Activated T-cell treated with anti-CD3 and anti-CD28 coated beads for 4 hours (primary cell): ENCODE results near the gene CCDC192.

Experiments
- DNase-seq: peaks from one replicate; pipeline ENCODE4 v3.0.0-alpha.2; 2020

Gene CCDC192

DNA sequence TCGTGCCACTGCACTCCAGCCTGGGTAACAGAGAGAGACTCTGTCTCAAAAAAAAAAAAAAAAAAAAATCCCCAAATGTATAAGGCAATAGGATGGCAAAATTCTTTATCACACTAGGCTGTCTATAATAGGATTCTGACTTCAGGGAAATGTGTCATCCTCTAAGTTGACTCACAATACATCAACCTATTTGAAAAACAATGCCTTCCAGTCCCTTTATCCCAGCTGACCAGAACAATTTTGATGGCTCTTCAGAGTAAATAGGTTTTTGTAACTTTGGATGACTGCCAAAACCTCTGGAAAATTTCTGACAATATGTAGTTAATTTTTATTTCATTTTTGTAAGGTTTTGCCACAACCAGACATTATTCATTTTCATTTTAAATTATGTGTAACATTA lies 184.1 kb downstream of the CCDC192 start:
- no peak for DNase-seq

DNA sequence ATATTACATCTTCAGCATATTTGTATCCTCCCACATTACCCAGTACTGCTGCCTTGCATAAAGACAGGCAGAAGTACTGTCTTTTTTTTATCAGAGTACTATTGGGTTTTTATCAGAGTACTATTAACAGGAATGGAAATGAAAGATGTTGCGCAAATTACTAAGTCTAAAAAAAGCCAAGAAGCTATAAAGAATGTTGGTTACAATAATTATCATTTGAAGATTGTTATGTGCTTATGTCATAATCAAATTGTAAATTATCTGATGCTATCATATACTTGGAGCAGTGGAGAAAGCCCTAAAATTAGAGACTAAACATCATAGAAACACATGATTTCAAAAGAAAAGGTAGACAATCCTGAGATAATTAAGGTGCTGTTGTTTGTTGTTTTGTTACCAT lies 188.8 kb downstream of the CCDC192 start:
- DNase-seq: no peak

- DNase-seq: no peak
Observed at GRCh38 chr5:127892467-127893207, 189.4 kb downstream of the CCDC192 start.

- no peak for DNase-seq
Observed at GRCh38 chr5:127893232-127893631, 190.0 kb downstream of the CCDC192 start.

DNA sequence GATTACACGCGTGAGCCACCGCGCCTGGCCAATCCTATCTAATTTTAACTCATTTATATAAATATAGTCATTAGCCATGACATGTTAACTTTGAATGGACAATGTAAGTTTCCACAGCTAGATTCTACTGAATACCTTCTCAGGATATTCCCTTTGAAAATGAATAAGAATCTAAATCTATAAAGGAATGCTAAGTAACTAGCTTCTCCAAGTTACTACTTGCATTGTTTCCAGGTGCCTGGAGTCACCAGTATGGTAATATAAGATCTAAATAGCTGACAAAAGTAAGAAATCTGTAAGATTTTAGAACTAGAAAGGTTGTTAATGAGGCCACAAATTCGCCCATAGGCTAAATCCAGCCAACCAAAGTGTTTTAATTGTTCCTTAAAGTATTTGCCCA lies 191.3 kb downstream of the CCDC192 start:
- DNase-seq: no peak

GRCh38 chr5:127898551-127899213 lies 195.5 kb downstream of the CCDC192 start:
- DNase-seq: no peak

GRCh38 chr5:127899214-127899610 lies 196.0 kb downstream of the CCDC192 start:
- DNase-seq: no peak

- DNase-seq: no peak
Observed at GRCh38 chr5:127906562-127907204, 203.5 kb downstream of the CCDC192 start.

DNA sequence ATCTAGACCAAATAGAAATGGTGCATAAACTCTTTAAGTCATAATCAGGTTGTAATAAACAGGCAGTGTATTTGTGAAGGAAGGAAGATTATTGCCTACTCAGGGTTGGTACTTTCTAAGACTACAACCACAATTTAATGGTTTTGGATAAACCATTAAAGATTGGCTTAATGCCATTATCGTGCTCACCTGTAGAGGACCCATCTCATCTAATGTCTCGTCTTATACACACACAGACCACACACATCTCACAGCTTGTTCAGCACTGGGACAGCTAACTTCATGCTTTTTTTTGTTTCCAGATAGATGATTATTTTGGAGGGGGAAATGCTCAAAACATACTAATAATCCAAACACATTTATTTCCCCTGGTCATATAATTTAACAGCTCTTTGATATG lies 204.7 kb downstream of the CCDC192 start:
- DNase-seq: no peak

GRCh38 chr5:127909066-127909465 lies 205.9 kb downstream of the CCDC192 start:
- DNase-seq: no peak

GRCh38 chr5:127909821-127910220 lies 206.6 kb downstream of the CCDC192 start:
- no peak for DNase-seq

GRCh38 chr5:127910307-127910956 lies 207.2 kb downstream of the CCDC192 start:
- DNase-seq: no peak

DNA sequence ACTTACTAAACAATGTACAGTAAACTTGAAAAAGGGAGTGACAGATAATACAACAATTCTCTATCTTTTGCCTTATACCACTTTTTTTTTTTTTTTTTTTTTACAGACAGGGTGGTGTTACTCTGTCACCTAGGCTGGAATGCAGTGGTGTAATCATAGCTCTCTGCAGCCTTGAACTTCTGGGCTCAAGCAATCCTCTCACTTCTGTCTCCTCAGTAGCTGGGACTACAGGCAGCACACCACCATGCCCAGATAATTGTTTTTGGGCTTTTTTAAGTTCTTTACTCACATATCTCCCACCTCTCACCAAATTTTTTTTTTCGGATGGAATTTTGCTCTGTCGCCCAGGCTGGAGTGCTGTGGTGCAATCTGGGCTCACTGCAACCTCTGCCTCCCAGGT lies 208.4 kb downstream of the CCDC192 start:
- DNase-seq: no peak

GRCh38 chr5:127912411-127912810 lies 209.2 kb downstream of the CCDC192 start:
- no peak for DNase-seq

GRCh38 chr5:127916885-127917573 lies 213.8 kb downstream of the CCDC192 start:
- no peak for DNase-seq

DNA sequence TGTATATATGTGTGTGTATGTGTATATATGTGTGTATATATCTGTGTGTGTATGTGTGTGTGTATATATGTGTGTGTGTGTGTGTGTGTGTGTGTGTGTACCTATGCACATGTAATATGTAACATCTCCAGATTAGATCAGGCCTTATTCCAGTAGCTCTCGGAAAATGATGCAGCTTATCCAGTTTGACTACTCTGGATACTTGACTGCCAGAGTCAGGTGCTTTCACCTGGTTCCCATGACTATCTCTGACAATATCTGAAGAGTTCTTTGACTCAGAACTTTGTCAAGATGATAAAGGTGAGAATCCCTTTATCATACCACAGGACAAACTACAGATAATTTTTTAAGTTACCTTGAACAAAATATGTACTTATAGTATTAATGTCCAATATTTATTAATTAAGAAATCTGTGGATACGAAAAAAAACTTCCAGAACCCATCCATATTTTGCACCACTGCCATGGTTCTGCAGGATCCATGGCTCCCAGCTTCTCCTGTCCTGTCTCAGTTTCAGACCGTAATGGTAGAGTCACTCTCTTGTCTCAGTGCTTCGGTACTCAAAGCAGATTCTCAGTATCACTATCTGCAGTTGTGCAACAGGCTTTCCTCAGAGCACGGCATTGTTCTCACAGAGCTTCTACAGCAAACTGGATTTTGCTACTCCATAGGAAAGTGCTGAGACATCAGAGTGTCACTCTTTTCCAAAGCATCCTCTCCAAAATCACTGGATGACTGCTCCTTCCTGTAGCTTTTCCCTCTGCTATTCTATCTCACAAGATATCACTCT lies 216.0 kb downstream of the CCDC192 start:
- DNase-seq: no peak

DNA sequence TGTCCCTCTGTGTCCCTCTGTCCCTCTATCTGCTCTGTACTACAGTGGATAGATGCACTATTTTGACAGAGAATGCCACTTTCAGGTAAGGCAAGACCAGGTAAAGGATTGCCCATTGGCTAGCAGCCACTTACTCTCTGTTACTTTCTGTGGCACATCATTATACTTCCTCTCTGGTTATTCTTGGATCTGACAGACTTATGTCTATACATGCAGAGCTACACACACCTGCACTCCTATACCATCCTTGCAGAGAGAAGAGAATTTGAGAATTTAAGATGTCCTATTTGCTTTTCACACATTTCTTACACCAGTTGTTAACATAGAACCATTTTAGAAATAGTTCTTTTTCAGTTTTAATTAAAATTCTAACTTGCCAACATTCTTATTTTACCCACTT lies 216.6 kb downstream of the CCDC192 start:
- DNase-seq: no peak

DNA sequence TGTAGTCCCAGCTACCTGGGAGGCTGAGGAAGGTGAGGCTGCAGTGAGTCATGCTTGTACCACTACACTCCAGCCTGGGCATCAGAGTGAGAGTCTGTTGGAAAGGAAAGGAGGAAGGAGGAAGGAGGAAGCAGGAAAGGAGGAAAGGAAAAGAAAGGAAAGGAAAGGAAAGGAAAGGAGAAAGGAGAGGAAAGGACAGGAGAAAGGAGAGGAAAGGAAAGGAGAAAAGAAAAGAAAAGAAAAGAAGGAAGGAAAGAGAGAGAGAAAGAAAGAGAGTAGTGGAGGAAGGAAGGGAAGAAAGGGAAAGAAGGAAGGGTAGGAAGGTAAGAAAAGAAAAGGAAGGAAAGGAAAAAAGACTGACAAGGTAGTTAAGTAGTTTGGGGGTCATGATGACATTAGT lies 217.7 kb downstream of the CCDC192 start:
- DNase-seq: no peak

DNA sequence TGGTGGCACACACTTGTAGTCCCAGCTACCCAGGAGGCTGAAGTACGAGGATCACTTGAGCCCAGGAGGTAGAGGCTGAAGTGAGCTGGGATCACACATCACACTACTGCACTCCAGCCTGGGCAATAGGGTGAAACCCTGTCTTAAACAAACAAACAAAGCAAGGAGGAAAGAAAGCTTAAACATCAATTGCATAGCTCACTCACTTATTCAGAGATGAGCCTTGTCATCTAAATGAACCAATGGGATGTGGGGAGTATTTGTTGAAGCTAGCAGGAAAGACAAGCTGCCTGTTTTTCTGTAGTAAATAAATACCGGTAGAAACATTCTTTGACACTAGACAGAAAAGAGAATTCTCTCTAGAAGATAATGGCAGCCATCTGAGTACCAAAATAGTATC lies 219.4 kb downstream of the CCDC192 start:
- DNase-seq: no peak

GRCh38 chr5:127923804-127924570 lies 220.8 kb downstream of the CCDC192 start:
- no peak for DNase-seq

GRCh38 chr5:127924606-127925005 lies 221.4 kb downstream of the CCDC192 start:
- no peak for DNase-seq
